Measurements from ENCODE around the gene ADGRV1. TPM values are rescaled to one million over a fixed set of nuclear protein-coding genes. Genes with fewer than 3 reads are reported as not detected.

ADGRV1 gene
- total RNA-seq, 1 experiment from 2014 or later: 6.8 TPM

DNA sequence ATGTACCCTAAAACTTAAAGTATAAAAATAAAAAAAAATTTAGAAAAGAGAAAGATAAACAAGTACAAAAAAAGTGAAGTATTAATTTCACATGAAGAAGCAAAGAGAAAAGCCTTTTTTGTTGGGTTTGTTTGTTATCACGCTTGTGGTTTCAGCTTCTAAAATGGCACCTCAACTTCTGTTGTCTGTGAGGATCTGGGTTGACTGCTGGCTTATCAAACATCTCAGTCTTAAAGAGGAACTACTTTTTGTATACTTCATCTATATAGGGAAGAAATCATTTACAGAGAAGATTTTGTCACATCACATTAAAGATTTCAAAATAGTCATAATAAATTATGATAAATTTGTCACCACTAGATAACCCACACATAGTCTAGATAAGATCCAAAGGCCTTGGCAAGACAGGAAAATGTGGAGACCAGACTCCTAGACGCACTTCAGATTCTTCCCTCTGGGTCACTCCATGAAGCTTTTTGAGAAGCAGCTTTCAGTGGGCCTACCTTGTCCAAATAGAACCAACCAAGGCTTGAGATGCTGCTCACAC is 8.8 kb upstream of the ADGRV1 start:
- Histone ChIP-seq H3K4me1 (ENCODE audit: insufficient read depth, low read length, poor library complexity, severe bottlenecking) (peaks cover 28% of the 10 kb centered on the region), H3K36me3 (ENCODE audit: insufficient read depth, low read length, poor library complexity, severe bottlenecking) (no peaks in the 10 kb centered on the region), H3K27me3 (replicated peaks; ENCODE audit: insufficient read depth, low read depth, low read length, poor library complexity) (no peaks in the 10 kb centered on the region), H3K4me3 (ENCODE audit: low read depth, low read length, poor library complexity, severe bottlenecking) (no peak overlapping the region), H3K9me3 (ENCODE audit: low read depth, low read length, poor library complexity, severe bottlenecking) (no peaks in the 10 kb centered on the region), H3K27ac (ENCODE audit: low read depth, low read length, poor library complexity, severe bottlenecking) (no peak overlapping the region)
- ChIA-PET POLR2A (ENCODE audit: low non-redundant PET) (no interaction called here), CTCF (no interaction called here)
- TF ChIP-seq, protein P1, sequence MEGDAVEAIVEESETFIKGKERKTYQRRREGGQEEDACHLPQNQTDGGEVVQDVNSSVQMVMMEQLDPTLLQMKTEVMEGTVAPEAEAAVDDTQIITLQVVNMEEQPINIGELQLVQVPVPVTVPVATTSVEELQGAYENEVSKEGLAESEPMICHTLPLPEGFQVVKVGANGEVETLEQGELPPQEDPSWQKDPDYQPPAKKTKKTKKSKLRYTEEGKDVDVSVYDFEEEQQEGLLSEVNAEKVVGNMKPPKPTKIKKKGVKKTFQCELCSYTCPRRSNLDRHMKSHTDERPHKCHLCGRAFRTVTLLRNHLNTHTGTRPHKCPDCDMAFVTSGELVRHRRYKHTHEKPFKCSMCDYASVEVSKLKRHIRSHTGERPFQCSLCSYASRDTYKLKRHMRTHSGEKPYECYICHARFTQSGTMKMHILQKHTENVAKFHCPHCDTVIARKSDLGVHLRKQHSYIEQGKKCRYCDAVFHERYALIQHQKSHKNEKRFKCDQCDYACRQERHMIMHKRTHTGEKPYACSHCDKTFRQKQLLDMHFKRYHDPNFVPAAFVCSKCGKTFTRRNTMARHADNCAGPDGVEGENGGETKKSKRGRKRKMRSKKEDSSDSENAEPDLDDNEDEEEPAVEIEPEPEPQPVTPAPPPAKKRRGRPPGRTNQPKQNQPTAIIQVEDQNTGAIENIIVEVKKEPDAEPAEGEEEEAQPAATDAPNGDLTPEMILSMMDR (conservative IDR thresholded peaks at IDR 0.05; ENCODE audit: low read depth, low read length): no peak
- no peak for TF ChIP-seq EZH2 (IDR thresholded peaks at IDR 0.05; ENCODE audit: borderline replicate concordance, low read depth, low read length, poor library complexity, severe bottlenecking)
- DNase-seq (ENCODE audit: low spot score): no peak
- intact Hi-C loops (cut with micrococcal nuclease; ENCODE audit: unreplicated experiment): no loop called here
- no TSS peak for BruUV-seq (replicated peaks)

DNA sequence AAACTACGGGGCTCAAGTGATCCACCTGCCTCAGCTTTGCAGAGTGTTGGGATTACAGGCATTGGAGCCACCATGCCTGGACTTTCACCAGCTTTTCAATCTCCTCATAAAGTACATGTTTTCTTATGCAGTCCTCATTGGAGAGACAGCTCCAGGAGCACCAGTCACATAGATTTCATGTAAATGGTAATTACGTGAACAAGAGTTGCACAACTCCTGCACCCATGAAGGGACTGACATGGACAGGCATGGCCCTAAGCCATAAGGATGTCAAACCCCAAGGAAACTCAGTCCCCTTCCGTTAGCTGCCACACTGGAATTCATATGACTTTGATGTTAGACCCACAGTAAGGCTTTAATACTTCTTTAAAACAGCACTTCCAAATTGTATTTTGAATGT is 7.6 kb upstream of the ADGRV1 start:
- ChIA-PET POLR2A (ENCODE audit: low non-redundant PET) (no interaction called here), CTCF (no interaction called here)
- TF ChIP-seq, protein P1 (conservative IDR thresholded peaks at IDR 0.05; ENCODE audit: low read depth, low read length): no peak
- no peak for TF ChIP-seq EZH2 (IDR thresholded peaks at IDR 0.05; ENCODE audit: borderline replicate concordance, low read depth, low read length, poor library complexity, severe bottlenecking)
- Histone ChIP-seq H3K4me1 (ENCODE audit: insufficient read depth, low read length, poor library complexity, severe bottlenecking) (peaks cover 26% of the 10 kb centered on the region), H3K27me3 (replicated peaks; ENCODE audit: insufficient read depth, low read depth, low read length, poor library complexity) (peaks cover 3% of the 10 kb centered on the region), H3K27ac (ENCODE audit: low read depth, low read length, poor library complexity, severe bottlenecking) (no peak overlapping the region), H3K4me3 (ENCODE audit: low read depth, low read length, poor library complexity, severe bottlenecking) (no peak overlapping the region), H3K9me3 (ENCODE audit: low read depth, low read length, poor library complexity, severe bottlenecking) (no peaks in the 10 kb centered on the region), H3K36me3 (ENCODE audit: insufficient read depth, low read length, poor library complexity, severe bottlenecking) (no peaks in the 10 kb centered on the region)
- no TSS peak for BruUV-seq (replicated peaks)
- intact Hi-C loops (cut with micrococcal nuclease; ENCODE audit: unreplicated experiment): no loop called here
- DNase-seq (ENCODE audit: low spot score): no peak

DNA sequence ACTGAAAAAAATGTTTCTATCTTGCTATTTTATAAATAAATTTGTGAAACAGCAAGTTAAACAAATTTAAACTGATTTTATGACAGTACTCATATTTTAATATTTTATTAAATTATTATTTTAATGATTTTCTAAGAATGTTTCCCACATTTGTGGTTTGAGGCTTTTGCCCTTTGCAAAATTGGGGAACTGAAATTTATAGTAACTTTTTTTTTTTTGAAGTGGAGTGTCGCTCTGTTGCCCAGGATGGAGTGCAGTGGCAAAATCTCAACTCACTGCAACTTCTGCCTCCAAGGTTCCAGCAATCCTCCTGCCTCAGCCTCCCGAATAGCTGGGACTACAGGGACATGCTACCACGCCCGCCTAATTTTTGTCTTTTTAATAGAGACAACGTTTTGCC is 7.2 kb upstream of the ADGRV1 start:
- H3K4me3 ChIP-seq (ENCODE audit: low read depth, low read length, poor library complexity, severe bottlenecking): no peak overlapping the region
- no peaks in the 10 kb centered on the region for H3K9me3 ChIP-seq (ENCODE audit: low read depth, low read length, poor library complexity, severe bottlenecking)
- DNase-seq (ENCODE audit: low spot score): no peak
- no peak overlapping the region for H3K27ac ChIP-seq (ENCODE audit: low read depth, low read length, poor library complexity, severe bottlenecking)
- H3K36me3 ChIP-seq (ENCODE audit: insufficient read depth, low read length, poor library complexity, severe bottlenecking): no peaks in the 10 kb centered on the region
- POLR2A ChIA-PET (ENCODE audit: low non-redundant PET): no interaction called here
- peaks cover 22% of the 10 kb centered on the region for H3K4me1 ChIP-seq (ENCODE audit: insufficient read depth, low read length, poor library complexity, severe bottlenecking)
- no peak for TF ChIP-seq EZH2 (IDR thresholded peaks at IDR 0.05; ENCODE audit: borderline replicate concordance, low read depth, low read length, poor library complexity, severe bottlenecking)
- TF ChIP-seq, protein P1 (conservative IDR thresholded peaks at IDR 0.05; ENCODE audit: low read depth, low read length): no peak
- H3K27me3 ChIP-seq (replicated peaks; ENCODE audit: insufficient read depth, low read depth, low read length, poor library complexity): peaks cover 6% of the 10 kb centered on the region
- intact Hi-C loops (cut with micrococcal nuclease; ENCODE audit: unreplicated experiment): no loop called here
- CTCF ChIA-PET: no interaction called here
- BruUV-seq (replicated peaks): no TSS peak

Data from A673 (cell line).